Common myeloid progenitor, CD34-positive (primary cell): ENCODE results near the gene TBL1XR1.
A peak's percentile ranks its signal among the peaks of the same experiment; 100 is the strongest.
"Not testable (repeated sequence)": the region's sequence is repeated elsewhere in the genome, so short reads cannot be mapped to it uniquely, and the experiment has no call there.

Experiments
- CTCF ChIA-PET: fragments of 350-600 bp; sonication (Branson Sonifier 250); formaldehyde crosslinking; loops from one replicate; lab custom pipeline; 2021; ENCODE audit warnings: antibody characterized with exemption; lab: Charles Lee
- POLR2A ChIA-PET: fragments of 350-600 bp; sonication (Branson Sonifier 250); formaldehyde crosslinking; loops from one replicate; lab custom pipeline; 2021; ENCODE audit warnings: antibody characterized with exemption; lab: Charles Lee
- DNase-seq, 3 donors: peaks; one replicate each; pipeline versions ENCODE4 v3.0.0 to v3.0.0-alpha.2; 2013
- H3K27ac ChIP-seq, 2 experiments: 1 replicate in 1 of 2; 2 replicates in 1 of 2; pipeline ENCODE4 v1.7.0; 2013; ENCODE audit warnings: inconsistent platforms in 2 of 2, low read length in 2 of 2, mild to moderate bottlenecking in 2 of 2, low read depth in 1 of 2, moderate library complexity in 1 of 2; ENCODE audit not compliant: severe bottlenecking in 2 of 2, insufficient read depth in 1 of 2, poor library complexity in 1 of 2
- H3K27me3 ChIP-seq, 5 experiments: replicated peaks in 2 of 5; 1 replicate in 3 of 5; 2 replicates in 2 of 5; pipeline versions ENCODE4 v1.6.1 to v1.7.0; 2013; ENCODE audit warnings: low read length in 4 of 5, mild to moderate bottlenecking in 2 of 5, moderate library complexity in 2 of 5, inconsistent platforms in 1 of 5; ENCODE audit not compliant: insufficient read depth in 5 of 5, control insufficient read depth in 4 of 5
- H3K36me3 ChIP-seq, 4 experiments: 1 replicate in 2 of 4; 2 replicates in 2 of 4; pipeline versions ENCODE4 v1.6.1 to v1.7.0; 2013; ENCODE audit warnings: low read length in 3 of 4, control low read depth in 1 of 4, mild to moderate bottlenecking in 1 of 4; ENCODE audit not compliant: control insufficient read depth in 4 of 4, insufficient read depth in 4 of 4
- H3K4me1 ChIP-seq, 4 experiments: 1 replicate in 3 of 4; 2 replicates in 1 of 4; pipeline versions ENCODE4 v1.6.1 to v1.7.1; 2013; ENCODE audit warnings: low read length in 3 of 4, mild to moderate bottlenecking in 3 of 4, control low read depth in 1 of 4, inconsistent platforms in 1 of 4, moderate library complexity in 1 of 4; ENCODE audit not compliant: control insufficient read depth in 4 of 4, insufficient read depth in 4 of 4; ENCODE audit errors: control extremely low read depth in 1 of 4
- H3K4me3 ChIP-seq, 7 experiments: 1 replicate in 4 of 7; 2 replicates in 3 of 7; pipeline versions ENCODE4 v1.5.1 to v1.7.0; 2013; ENCODE audit warnings: mild to moderate bottlenecking in 7 of 7, low read length in 6 of 7, moderate library complexity in 6 of 7, inconsistent platforms in 2 of 7, low read depth in 2 of 7, control low read depth in 1 of 7; ENCODE audit not compliant: insufficient read depth in 4 of 7, control insufficient read depth in 1 of 7; ENCODE audit errors: extremely low read depth in 1 of 7
- H3K9me3 ChIP-seq, 5 experiments: 1 replicate in 4 of 5; 2 replicates in 1 of 5; pipeline versions ENCODE4 v1.6.1 to v1.7.1; 2013; ENCODE audit warnings: low read length in 4 of 5, mild to moderate bottlenecking in 2 of 5, inconsistent platforms in 1 of 5, low read depth in 1 of 5, moderate library complexity in 1 of 5; ENCODE audit not compliant: control insufficient read depth in 4 of 5, insufficient read depth in 2 of 5; ENCODE audit errors: control extremely low read depth in 1 of 5
- WGBS: methylation state at CpG from one replicate; pipeline ENCODE4 v1.1.5; 2013; ENCODE audit not compliant: insufficient coverage; 5-methylcytosine and 5-hydroxymethylcytosine counted together

TBL1XR1 gene

GRCh38 chr3:177185035-177185574, 12.2 kb downstream of the TBL1XR1 start:
- H3K4me1 ChIP-seq: peaks cover 0 to 10% (median 4%) of the 10 kb centered on the region in 4 experiments
- no peaks in the 10 kb centered on the region for H3K27me3 ChIP-seq
- ChIA-PET CTCF (interaction anchor here (1.2 kb wide), 1 partner anchor 16 kb away, joined by 3 read pairs; no protein-coding TSS in a partner anchor), POLR2A (no interaction called here)
- DNase-seq: no peak
- H3K9me3 ChIP-seq: no peaks in the 10 kb centered on the region
- 97% methylated on average over 7 of the region's 7 CpGs for WGBS
- H3K4me3 ChIP-seq: no peak overlapping the region
- peak overlapping the region in 1 of 2 experiments; percentile 11 for H3K27ac ChIP-seq
- peaks cover 0 to 3% (median 0%) of the 10 kb centered on the region in 4 experiments for H3K36me3 ChIP-seq

- ChIA-PET CTCF (interaction anchor here (1.2 kb wide), 1 partner anchor 16 kb away, joined by 3 read pairs; no protein-coding TSS in a partner anchor), POLR2A (interaction anchor here (0.6 kb wide), 1 partner anchor 11 kb away, joined by 3 read pairs; no protein-coding TSS in a partner anchor)
- peaks cover 0 to 10% (median 6%) of the 10 kb centered on the region in 4 experiments for H3K4me1 ChIP-seq
- H3K36me3 ChIP-seq, H3K4me3 ChIP-seq, H3K27me3 ChIP-seq, H3K9me3 ChIP-seq, H3K27ac ChIP-seq: not testable (repeated sequence)
- WGBS: 100% methylated on average over 3 of the region's 3 CpGs
- peak in 2 of 3 donors; percentile 18 to 31 for DNase-seq
Measured at GRCh38 chr3:177184602-177185001, 12.7 kb downstream of the TBL1XR1 start.

GRCh38 chr3:177182352-177182751, 14.9 kb downstream of the TBL1XR1 start:
- POLR2A ChIA-PET: no interaction called here
- H3K36me3 ChIP-seq: peaks cover 0 to 12% (median 0%) of the 10 kb centered on the region in 4 experiments
- H3K4me1 ChIP-seq: peaks cover 0 to 10% (median 6%) of the 10 kb centered on the region in 4 experiments
- H3K27ac ChIP-seq: no peak overlapping the region
- no peaks in the 10 kb centered on the region for H3K9me3 ChIP-seq
- H3K27me3 ChIP-seq: no peaks in the 10 kb centered on the region
- CTCF ChIA-PET: no interaction called here
- no CpG with 5 or more reads among the region's 1 CpG for WGBS
- no peak overlapping the region for H3K4me3 ChIP-seq
- DNase-seq: no peak

DNA sequence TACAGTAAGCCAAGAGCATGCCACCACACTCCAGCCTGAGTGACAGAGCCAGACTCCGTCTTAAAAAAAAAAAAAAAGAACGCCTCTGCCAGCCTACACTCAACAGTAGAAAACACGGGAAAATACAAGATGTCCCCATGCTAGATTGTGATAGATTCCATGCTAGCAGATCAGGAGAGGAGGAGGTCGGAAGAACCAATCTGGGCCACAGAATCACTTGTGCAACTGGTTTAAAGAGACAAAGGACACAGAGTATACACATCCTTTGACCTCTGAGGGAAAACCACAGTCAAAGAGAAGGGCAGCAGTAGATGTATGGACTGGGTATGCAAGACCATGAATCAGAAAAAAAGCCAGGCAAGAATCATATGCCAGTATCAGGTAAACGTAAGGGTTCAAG, 15.9 kb downstream of the TBL1XR1 start:
- 100% methylated on average over 3 of the region's 5 CpGs for WGBS
- H3K27me3 ChIP-seq: no peaks in the 10 kb centered on the region
- H3K36me3 ChIP-seq: peaks cover 0 to 15% (median 1%) of the 10 kb centered on the region in 4 experiments
- no peaks in the 10 kb centered on the region for H3K9me3 ChIP-seq
- H3K4me1 ChIP-seq: peaks cover 0 to 10% (median 6%) of the 10 kb centered on the region in 4 experiments
- no peak overlapping the region for H3K27ac ChIP-seq
- H3K4me3 ChIP-seq: no peak overlapping the region
- ChIA-PET POLR2A (no interaction called here), CTCF (interaction anchor here (0.8 kb wide), 1 partner anchor 10 kb away, joined by 3 read pairs; no protein-coding TSS in a partner anchor)
- no peak for DNase-seq

DNA sequence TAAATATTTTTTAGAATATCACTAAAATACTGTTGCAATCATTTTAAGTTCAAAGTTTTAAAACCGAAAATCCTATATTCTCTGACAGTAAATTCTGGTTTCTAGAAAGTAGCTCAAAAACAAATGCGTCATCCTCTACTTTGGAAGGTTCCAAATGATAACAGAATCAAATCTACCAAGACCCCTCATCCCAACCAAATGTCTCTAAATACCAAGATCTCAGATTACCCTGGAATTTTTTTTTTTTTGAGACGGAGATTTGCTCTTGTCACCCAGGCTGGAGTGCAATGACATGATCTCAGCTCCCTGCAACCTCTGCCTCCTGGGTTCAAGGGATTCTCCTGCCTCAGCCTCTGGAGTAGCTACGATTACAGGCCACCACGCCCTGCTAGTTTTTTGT, 16.8 kb downstream of the TBL1XR1 start:
- POLR2A ChIA-PET: no interaction called here
- H3K27me3 ChIP-seq: no peaks in the 10 kb centered on the region
- 100% methylated on average over 5 of the region's 5 CpGs for WGBS
- peaks cover 0 to 16% (median 1%) of the 10 kb centered on the region in 4 experiments for H3K36me3 ChIP-seq
- no peak overlapping the region for H3K4me3 ChIP-seq
- H3K9me3 ChIP-seq: no peaks in the 10 kb centered on the region
- DNase-seq: no peak
- CTCF ChIA-PET: interaction anchor here (0.7 to 1.5 kb wide), 4 partner anchors 9 to 123 kb away, joined by 3 read pairs; no protein-coding TSS in a partner anchor
- H3K27ac ChIP-seq: no peak overlapping the region
- H3K4me1 ChIP-seq: peaks cover 0 to 10% (median 5%) of the 10 kb centered on the region in 4 experiments

DNA sequence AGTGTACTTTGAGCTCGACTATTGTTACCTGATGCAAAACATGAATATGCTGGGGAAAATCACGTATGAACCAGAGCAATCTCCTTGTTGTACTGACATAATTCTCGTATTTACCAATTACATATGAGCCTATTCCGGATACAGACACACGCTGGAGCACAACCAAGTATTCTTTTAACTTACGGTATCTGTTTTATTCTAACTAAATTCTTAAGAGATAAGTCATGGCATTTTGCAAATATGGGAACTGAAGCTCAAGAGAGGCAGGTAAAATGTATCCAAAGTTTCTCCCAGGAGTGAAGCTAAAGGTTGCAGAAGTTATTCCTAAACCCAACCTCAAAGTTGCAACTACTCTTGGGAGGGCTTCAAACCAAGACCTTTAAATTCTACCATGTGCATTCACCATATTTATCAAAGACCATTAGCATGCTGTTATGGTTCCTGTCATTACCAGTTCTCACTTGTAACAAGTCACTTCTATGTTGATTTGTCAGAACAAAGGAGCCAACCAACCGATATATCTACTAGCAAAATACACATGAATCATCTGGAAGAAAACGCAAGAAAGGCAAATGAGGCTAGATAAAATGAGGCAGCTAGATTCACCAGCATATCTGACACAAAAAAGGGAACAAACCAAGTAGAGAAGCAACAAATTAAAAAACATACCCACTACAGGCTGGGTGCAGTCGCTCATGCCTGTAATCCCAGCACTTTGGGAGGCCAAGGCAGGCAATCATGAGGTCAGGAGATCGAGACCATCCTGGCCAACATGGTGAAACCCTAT, 17.8 kb downstream of the TBL1XR1 start:
- Histone ChIP-seq H3K4me1 (peaks cover 0 to 6% (median 2%) of the 10 kb centered on the region in 4 experiments), H3K27me3 (no peaks in the 10 kb centered on the region), H3K27ac (no peak overlapping the region), H3K4me3 (no peak overlapping the region), H3K36me3 (peaks cover 0 to 16% (median 1%) of the 10 kb centered on the region in 4 experiments), H3K9me3 (no peaks in the 10 kb centered on the region)
- ChIA-PET POLR2A (no interaction called here), CTCF (interaction anchor here (0.7 to 1.5 kb wide), 8 partner anchors 10 to 133 kb away, joined by 3 read pairs; no protein-coding TSS in a partner anchor)
- DNase-seq: peak in 2 of 3 donors; percentile 38 to 51
- WGBS: 90% methylated on average over 4 of the region's 10 CpGs
